ENCODE data around the gene NR6A1. TPM values are rescaled to one million over a fixed set of nuclear protein-coding genes. Genes with fewer than 3 reads are reported as not detected.

Gene NR6A1
- total RNA-seq, 1 donor, result 0.36 TPM

DNA sequence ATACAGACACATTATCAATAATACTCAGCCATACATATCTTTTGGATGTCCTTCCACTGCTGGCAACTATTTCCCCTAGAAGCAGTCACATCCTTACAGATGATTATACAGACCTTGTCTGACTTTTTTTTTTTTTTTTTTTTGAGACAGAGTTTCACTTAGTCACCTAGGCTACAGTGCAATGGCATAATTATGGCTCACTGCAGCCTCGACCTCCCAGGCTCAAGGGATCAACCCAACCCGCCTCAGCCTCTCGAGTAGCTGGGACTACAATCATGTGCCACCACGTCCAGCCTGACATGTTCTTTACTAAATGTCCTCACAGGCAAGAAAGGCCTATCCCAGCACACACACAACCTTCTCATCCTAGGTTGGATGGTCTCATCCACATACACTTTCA, 24.0 kb downstream of the NR6A1 start:
- H3K4me3 ChIP-seq (ENCODE audit: insufficient read depth, low read length), result no peak overlapping the region
- no peaks in the 10 kb centered on the region for H3K9me3 ChIP-seq (ENCODE audit: low read depth, low read length)
- no peaks in the 10 kb centered on the region for H3K4me1 ChIP-seq (ENCODE audit: insufficient read depth, low read length)
- no peaks in the 10 kb centered on the region for H3K79me2 ChIP-seq (ENCODE audit: insufficient read depth, low read length)
- no peak overlapping the region for H2AFZ ChIP-seq (ENCODE audit: low read length)
- H4K20me1 ChIP-seq (ENCODE audit: insufficient read depth, low read length), result no peaks in the 10 kb centered on the region
- H3K4me2 ChIP-seq (ENCODE audit: insufficient read depth, low read length), result no peak overlapping the region
- no peaks in the 10 kb centered on the region for H3K27me3 ChIP-seq (ENCODE audit: insufficient read depth, low read length)
- DNase-seq (ENCODE audit: insufficient read length, low spot score, missing footprints), result no peak
- H3K36me3 ChIP-seq (ENCODE audit: insufficient read depth, low read length), result no peaks in the 10 kb centered on the region
- no peak overlapping the region for H3K27ac ChIP-seq (ENCODE audit: low read depth, low read length)
- TF ChIP-seq, protein P1, sequence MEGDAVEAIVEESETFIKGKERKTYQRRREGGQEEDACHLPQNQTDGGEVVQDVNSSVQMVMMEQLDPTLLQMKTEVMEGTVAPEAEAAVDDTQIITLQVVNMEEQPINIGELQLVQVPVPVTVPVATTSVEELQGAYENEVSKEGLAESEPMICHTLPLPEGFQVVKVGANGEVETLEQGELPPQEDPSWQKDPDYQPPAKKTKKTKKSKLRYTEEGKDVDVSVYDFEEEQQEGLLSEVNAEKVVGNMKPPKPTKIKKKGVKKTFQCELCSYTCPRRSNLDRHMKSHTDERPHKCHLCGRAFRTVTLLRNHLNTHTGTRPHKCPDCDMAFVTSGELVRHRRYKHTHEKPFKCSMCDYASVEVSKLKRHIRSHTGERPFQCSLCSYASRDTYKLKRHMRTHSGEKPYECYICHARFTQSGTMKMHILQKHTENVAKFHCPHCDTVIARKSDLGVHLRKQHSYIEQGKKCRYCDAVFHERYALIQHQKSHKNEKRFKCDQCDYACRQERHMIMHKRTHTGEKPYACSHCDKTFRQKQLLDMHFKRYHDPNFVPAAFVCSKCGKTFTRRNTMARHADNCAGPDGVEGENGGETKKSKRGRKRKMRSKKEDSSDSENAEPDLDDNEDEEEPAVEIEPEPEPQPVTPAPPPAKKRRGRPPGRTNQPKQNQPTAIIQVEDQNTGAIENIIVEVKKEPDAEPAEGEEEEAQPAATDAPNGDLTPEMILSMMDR (IDR thresholded peaks at IDR 0.05; ENCODE audit: extremely low read depth, low read depth, low read length), result no peak

DNA sequence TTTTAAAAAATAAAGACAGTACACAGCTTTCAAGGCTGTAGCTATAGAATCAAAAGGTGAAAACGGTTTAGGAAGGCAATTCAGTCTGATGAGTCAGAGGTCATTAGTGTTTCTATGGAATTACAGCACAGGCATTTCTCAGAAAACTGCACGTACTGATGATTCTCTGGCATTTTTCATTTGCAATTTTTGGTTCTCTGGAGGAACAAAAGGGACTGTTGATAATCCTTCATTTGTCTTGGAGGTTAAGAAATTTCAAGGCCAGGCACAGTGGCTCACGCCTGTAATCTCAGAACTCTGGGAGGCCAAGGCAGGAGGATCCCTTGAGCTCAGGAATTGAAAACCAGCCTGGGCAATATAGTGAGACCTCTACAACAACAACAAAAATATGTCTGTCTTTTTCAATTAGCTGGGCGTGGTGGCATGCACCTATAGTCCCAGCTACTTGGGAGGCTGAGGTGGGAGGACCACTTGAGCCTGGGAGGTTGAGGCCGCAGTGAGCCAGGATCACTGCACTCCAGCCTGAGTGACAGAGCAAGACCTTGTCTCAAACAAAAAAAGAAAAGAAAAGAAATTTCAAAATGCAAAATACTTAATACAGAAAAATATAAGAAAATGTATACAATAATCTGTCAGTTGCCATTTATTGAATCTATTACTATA, 27.3 kb downstream of the NR6A1 start:
- Histone ChIP-seq H3K4me3 (ENCODE audit: insufficient read depth, low read length) (no peak overlapping the region), H3K36me3 (ENCODE audit: insufficient read depth, low read length) (no peaks in the 10 kb centered on the region), H3K4me2 (ENCODE audit: insufficient read depth, low read length) (peak overlapping the region; percentile 26), H2AFZ (ENCODE audit: low read length) (no peak overlapping the region), H4K20me1 (ENCODE audit: insufficient read depth, low read length) (no peaks in the 10 kb centered on the region), H3K4me1 (ENCODE audit: insufficient read depth, low read length) (no peaks in the 10 kb centered on the region), H3K27me3 (ENCODE audit: insufficient read depth, low read length) (no peaks in the 10 kb centered on the region), H3K79me2 (ENCODE audit: insufficient read depth, low read length) (no peaks in the 10 kb centered on the region), H3K9me3 (ENCODE audit: low read depth, low read length) (no peaks in the 10 kb centered on the region), H3K27ac (ENCODE audit: low read depth, low read length) (no peak overlapping the region)
- no peak for DNase-seq (ENCODE audit: insufficient read length, low spot score, missing footprints)
- TF ChIP-seq, protein P1 (IDR thresholded peaks at IDR 0.05; ENCODE audit: extremely low read depth, low read depth, low read length), result no peak

DNA sequence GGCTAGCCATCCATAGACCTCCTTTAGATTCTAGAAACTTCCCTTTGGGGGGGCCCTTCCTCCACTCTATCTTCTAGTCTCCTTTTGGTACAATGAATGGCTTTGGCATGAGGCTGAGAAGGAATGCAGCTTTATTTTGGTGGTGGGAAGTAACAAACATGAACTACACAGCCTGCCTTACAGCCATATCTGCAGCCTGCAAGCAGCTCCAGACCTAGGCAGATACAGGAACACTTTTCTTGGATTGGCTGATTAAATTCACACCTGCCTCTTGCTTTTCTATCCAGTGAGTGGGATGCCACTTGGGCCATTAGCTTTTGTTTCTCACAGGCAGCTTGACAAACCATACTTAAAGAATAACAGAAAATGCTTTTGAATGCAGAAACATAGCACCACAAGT, 28.2 kb downstream of the NR6A1 start:
- no peak overlapping the region for H3K4me2 ChIP-seq (ENCODE audit: insufficient read depth, low read length)

DNA sequence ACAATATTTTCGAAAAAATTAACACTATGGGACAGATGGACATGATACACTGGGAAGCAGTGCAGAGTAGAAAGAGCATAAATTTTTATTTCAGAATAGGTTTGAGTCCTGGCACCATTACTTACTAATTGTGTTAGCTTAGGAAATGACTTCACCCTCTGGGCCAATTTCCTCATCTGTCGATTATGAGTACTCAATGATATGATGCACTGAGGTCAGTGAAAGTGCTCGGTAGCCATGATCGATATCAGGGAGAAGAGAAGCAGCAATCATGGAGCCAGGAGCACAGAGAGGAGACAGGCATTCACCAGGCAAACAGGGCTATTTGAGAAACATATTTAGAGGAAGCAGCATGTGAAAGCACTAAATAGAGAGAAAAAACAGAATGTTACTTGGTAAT, 29.4 kb downstream of the NR6A1 start:
- no peak for DNase-seq (ENCODE audit: insufficient read length, low spot score, missing footprints)
- H3K36me3 ChIP-seq (ENCODE audit: insufficient read depth, low read length), result no peaks in the 10 kb centered on the region
- H4K20me1 ChIP-seq (ENCODE audit: insufficient read depth, low read length), result no peaks in the 10 kb centered on the region
- H3K4me1 ChIP-seq (ENCODE audit: insufficient read depth, low read length), result no peaks in the 10 kb centered on the region
- no peak overlapping the region for H3K4me3 ChIP-seq (ENCODE audit: insufficient read depth, low read length)
- H3K9me3 ChIP-seq (ENCODE audit: low read depth, low read length), result no peaks in the 10 kb centered on the region
- H2AFZ ChIP-seq (ENCODE audit: low read length), result no peak overlapping the region
- TF ChIP-seq, protein P1 (IDR thresholded peaks at IDR 0.05; ENCODE audit: extremely low read depth, low read depth, low read length), result no peak
- H3K79me2 ChIP-seq (ENCODE audit: insufficient read depth, low read length), result no peaks in the 10 kb centered on the region
- H3K27me3 ChIP-seq (ENCODE audit: insufficient read depth, low read length), result no peaks in the 10 kb centered on the region
- no peak overlapping the region for H3K27ac ChIP-seq (ENCODE audit: low read depth, low read length)
- no peak overlapping the region for H3K4me2 ChIP-seq (ENCODE audit: insufficient read depth, low read length)

More for the DNA sequence above, 28.2 kb downstream of the NR6A1 start:
- Histone ChIP-seq H3K79me2 (ENCODE audit: insufficient read depth, low read length) (no peaks in the 10 kb centered on the region), H4K20me1 (ENCODE audit: insufficient read depth, low read length) (no peaks in the 10 kb centered on the region), H3K36me3 (ENCODE audit: insufficient read depth, low read length) (no peaks in the 10 kb centered on the region), H3K4me3 (ENCODE audit: insufficient read depth, low read length) (no peak overlapping the region), H3K4me1 (ENCODE audit: insufficient read depth, low read length) (no peaks in the 10 kb centered on the region), H2AFZ (ENCODE audit: low read length) (no peak overlapping the region), H3K27ac (ENCODE audit: low read depth, low read length) (no peak overlapping the region), H3K9me3 (ENCODE audit: low read depth, low read length) (no peaks in the 10 kb centered on the region), H3K27me3 (ENCODE audit: insufficient read depth, low read length) (no peaks in the 10 kb centered on the region)
- DNase-seq (ENCODE audit: insufficient read length, low spot score, missing footprints), result no peak
- TF ChIP-seq, protein P1 (IDR thresholded peaks at IDR 0.05; ENCODE audit: extremely low read depth, low read depth, low read length), result no peak

Data from osteoblast (primary cell).